Activated T-cell treated with anti-CD3 and anti-CD28 coated beads, Interleukin-2, amount 50 U/mL, for 4 hours (primary cell): Measurements from ENCODE around the gene ZNF484. TPM values are rescaled to one million over a fixed set of nuclear protein-coding genes. Genes with fewer than 3 reads are reported as not detected.
"Not testable (repeated sequence)": the region's sequence is repeated elsewhere in the genome, so short reads cannot be mapped to it uniquely, and the experiment has no call there.

Source experiments
- ATAC-seq, 2 donors: fragments of 200-7000 bp; cut with Tn5 transposase; one replicate each; pipeline ENCODE4 v1.10.0; 2021
- DNase-seq: peaks from one replicate; pipeline ENCODE4 v3.0.0-alpha.2; 2020
- H3K27me3 Mint-ChIP-seq: one replicate; pipeline ENCODE4 v1.8.0; 2021; ENCODE audit warnings: low read depth, mixed read lengths
- H3K36me3 Mint-ChIP-seq: one replicate; pipeline ENCODE4 v1.8.0; 2022; ENCODE audit warnings: mixed read lengths; ENCODE audit not compliant: insufficient read depth
- H3K4me1 Mint-ChIP-seq: one replicate; pipeline ENCODE4 v1.8.0; 2021; ENCODE audit warnings: low read depth, mixed read lengths
- H3K4me3 Mint-ChIP-seq: one replicate; pipeline ENCODE4 v1.8.0; 2021; ENCODE audit warnings: mild to moderate bottlenecking, moderate library complexity, mixed read lengths
- H3K9me3 Mint-ChIP-seq: one replicate; pipeline ENCODE4 v1.8.0; 2021; ENCODE audit warnings: mixed read lengths
- total RNA-seq, 3 donors: library from RNA; stranded (reverse); gene quantifications; one replicate each; pipeline ENCODE4 v1.2.1, GENCODE V29; 2021

The ZNF484 gene
- total RNA-seq, 3 donors from 2014 or later: 4.1 to 4.8 (median 4.6) TPM

DNA sequence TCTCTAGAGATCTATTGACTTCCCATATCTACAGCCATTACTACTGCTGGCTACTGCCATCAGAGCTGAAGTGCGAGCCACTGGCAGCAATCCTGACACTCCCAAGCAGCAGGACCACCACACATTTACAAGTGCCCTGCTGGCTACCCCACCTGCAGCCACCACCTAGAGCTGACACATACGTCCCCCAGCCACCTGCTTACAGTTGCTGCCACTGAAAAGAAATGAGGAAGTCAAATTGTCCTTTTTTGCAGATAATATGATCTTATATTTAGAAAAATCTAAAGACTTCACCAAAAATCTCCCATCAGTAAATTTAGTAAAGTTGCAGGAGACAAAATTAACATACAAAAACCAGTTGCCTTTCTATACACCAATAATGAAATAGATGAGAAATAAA lies 48.4 kb downstream of the ZNF484 start:
- no peak overlapping the region for H3K4me3 Mint-ChIP-seq
- H3K9me3 Mint-ChIP-seq: peaks cover 10% of the 10 kb centered on the region
- DNase-seq (no peak), ATAC-seq (no peak)
- H3K27me3 Mint-ChIP-seq: no peaks in the 10 kb centered on the region
- no peaks in the 10 kb centered on the region for H3K4me1 Mint-ChIP-seq
- H3K36me3 Mint-ChIP-seq: no peaks in the 10 kb centered on the region

DNA sequence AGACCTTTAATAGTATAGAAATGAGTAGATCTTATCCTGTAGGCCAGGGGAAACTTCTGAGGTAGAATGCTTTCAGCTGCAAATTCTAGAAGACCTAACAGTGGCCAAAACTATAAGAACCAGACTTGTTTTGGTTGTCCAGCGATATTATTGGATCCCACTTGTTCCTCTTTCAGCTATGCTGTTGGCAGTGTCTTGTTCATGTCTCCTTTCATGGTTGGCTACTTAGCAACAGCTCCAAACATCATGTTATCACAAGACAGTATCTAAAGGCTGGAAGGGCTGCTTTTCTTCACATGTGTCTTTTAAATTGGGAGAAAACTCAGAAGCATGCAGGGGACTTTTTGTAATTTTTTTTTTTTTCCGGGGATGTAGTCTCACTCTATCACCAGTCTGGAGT lies 52.8 kb downstream of the ZNF484 start:
- not testable (repeated sequence) for DNase-seq, H3K4me1 Mint-ChIP-seq, H3K27me3 Mint-ChIP-seq, H3K9me3 Mint-ChIP-seq, H3K36me3 Mint-ChIP-seq, H3K4me3 Mint-ChIP-seq, ATAC-seq

DNA sequence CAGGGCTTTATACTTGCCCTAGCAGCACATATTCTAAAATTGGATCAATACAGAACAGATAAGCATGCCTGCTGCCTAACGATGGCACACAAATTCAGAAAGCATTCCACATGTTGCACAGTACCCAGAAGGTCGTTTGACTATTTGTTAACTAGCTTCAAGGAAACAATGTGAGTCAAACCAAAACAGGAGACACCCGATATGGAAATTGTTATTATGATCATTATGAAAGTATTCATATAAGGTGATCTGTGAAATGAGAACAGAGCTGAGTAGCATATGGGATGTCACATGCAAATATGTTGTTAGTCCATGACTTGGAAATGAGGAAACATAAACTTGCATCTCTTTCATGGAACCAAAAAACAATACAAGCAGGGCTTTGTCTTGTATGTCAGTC lies 56.9 kb downstream of the ZNF484 start:
- Mint-ChIP-seq H3K36me3 (no peaks in the 10 kb centered on the region), H3K4me3 (no peak overlapping the region), H3K27me3 (peaks cover 12% of the 10 kb centered on the region), H3K4me1 (no peaks in the 10 kb centered on the region), H3K9me3 (no peaks in the 10 kb centered on the region)
- ATAC-seq (peak in 1 of 2 donors; percentile 18), DNase-seq (no peak)

DNA sequence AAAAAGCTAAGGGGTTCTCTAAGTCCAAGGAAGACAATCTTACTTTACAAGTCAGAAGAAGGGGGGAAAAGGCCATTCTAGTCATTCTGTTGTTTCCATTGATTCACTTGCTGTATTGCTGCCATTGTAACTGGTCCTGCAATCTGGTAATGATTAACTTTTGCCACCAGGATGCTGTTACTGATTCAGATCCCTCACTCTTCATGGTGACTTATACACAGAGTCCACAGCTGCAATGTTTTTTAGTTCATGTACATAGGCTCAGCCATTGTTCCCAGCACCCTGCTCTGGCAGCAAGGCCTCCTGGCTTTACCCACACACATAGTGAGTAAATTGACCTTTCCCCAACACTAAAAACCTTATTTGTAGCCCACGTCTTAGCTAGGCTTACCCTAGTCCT lies 57.9 kb downstream of the ZNF484 start:
- DNase-seq, H3K4me1 Mint-ChIP-seq, H3K36me3 Mint-ChIP-seq, H3K9me3 Mint-ChIP-seq, ATAC-seq, H3K4me3 Mint-ChIP-seq: not testable (repeated sequence)
- H3K27me3 Mint-ChIP-seq: peaks cover 20% of the 10 kb centered on the region

DNA sequence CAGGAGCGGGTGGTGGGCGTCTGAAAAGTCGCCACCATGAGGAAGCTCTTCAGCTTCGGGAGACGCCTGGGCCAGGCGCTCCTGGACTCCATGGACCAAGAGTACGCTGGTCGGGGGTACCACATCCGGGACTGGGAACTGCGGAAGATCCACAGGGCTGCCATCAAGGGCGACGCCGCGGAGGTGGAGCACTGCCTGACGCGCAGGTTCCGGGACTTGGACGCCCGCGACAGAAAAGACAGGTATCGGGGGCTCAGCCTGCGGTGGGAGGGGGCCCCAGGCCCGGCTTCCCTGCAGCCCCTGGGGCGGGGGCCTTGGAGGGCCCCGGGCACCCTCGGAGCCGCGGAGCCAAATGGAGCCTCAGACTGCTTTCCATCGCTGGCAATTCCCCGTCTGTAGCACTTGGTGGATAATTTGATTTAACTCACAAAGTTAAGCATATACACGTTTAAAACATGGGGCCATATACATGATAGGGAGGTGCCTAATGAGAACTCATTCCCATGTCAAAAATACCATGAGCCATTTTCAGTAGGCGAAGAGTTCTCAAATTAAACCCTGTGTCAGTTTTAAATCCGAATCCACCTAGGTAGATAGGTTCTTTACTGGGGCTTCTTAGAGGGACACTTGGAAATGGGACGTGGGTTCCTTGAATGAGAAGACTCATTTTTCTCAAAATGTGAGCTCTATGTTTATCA lies 68.1 kb downstream of the ZNF484 start:
- H3K27me3 Mint-ChIP-seq: peaks cover 65% of the 10 kb centered on the region
- H3K4me3 Mint-ChIP-seq: peak overlapping the region; percentile 82
- not testable (repeated sequence) for H3K9me3 Mint-ChIP-seq, ATAC-seq, H3K36me3 Mint-ChIP-seq, DNase-seq
- H3K4me1 Mint-ChIP-seq: peaks cover 15% of the 10 kb centered on the region

DNA sequence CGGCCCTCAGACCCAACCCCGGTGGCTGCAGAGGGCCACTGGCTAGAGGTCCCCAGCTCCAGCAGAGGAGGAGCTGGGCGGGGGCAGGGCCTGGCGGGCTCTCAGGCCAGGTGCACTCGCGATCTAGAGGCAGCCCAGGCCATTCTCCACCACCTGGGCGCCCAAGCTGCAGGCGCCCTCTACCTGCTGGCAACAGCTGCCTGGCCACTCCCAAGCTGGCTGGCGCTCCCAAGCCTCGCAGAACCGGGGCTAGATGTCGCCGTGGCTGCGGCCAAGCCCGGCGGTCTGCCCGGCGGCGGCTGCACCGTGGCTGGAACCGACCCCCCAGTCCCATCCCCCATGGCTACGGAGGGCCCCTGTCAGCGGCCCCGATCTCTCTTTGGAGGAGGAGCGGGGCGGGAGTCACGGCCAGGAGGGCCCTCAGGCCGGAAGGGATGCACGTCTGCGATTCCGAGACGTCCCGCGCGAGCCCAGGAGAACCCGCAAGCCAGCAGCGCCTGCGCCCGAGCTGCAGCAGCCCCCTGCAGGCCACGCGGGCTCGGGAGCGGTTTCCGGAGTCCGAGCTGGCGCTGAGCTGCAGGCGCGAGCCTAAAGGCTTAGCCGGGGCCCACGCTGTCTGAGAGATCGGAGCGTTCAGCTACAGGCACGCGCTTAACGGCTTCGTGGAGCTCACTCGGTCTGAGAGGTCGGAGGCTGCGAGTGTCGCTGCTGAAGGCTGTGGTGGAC lies 68.9 kb downstream of the ZNF484 start:
- Mint-ChIP-seq H3K4me3 (peak overlapping the region; percentile 82), H3K27me3 (peaks cover 59% of the 10 kb centered on the region), H3K4me1 (peaks cover 15% of the 10 kb centered on the region), H3K36me3 (no peaks in the 10 kb centered on the region), H3K9me3 (no peaks in the 10 kb centered on the region)
- ATAC-seq (peak; percentile 57 to 61), DNase-seq (peak; percentile 24)

DNA sequence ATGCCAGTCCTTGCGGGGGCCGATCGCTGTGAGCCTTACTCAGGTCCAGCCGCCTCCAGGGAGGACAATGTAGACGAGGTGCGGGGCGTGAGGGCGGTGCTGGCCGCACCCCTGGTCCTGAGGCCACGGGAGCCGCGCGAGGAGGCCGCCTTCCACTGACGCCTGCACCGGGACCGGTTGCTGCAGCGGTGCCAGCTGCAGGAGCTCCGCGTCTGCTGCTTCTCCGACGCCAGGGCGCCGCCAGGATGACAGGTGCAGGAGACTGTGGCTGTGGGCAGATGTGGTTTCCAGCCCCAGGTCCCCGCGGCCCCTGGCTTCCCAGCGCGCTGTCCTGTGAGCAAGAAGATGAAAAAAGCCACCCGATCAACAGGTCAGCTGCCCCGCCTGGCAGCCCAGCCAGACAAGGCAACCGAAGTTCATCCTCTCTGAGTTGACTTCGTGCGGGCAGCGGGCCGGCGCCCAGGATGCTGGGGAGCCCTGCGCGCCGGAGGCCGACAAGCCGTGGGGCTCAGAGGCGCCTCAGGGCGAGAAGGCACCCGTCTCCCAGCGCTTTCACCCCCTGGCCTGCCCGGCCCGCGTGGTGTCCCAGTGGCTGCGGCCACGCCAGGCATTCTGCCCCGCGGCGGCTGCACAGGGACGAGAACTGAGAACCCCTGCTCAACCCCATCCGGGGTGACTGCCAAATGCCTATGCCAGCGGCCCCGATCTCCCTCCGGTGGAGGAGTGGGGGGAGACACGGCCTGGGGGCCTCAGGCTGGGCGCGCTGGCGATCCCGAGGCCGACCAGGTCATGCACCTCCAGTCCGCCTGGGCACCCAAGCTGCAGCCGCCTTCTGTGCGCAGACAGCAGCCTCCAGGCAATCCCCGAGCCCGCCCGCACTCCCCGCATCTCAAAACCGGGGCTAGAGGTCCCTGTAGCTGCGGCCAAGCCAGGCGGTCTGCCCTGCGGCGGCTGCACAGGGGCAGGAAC lies 69.8 kb downstream of the ZNF484 start:
- Mint-ChIP-seq H3K27me3 (peaks cover 50% of the 10 kb centered on the region), H3K4me1 (peaks cover 15% of the 10 kb centered on the region)

DNA sequence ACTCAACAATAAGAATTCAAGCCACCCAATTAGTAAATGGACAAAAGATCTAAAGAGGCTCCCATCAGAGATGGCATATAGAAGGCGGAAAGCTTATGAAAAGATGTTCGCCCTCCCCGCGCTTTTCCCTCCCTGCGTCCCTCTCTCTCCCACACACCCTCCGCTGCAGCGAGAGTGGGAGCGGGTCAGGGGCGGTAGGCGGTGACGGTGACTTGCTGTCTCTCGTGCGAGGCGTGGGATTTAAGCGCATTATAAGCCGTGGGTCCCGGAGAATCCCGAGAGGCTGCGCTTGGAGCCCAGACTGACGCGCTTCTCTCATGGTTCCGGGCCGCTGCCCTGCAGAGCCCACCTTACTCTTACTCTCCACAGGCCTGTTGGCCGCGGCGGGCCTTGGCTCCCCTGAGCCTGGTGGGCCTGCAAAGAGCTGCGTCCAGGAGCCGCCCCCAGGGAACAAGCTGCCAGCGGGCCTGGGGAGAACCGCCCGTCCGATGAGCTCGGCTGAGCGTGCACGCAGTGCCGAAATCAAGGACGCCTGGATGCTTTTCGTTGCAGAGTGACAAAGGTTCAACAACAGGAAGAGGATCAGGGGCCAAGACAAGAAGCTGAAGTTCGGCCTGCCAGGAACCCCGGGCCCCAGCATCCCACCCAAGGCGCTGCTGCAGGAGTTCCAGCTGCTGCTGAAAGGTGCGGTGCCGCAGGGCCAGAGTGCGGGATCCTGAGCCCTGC lies 70.6 kb downstream of the ZNF484 start:
- H3K4me1 Mint-ChIP-seq: peaks cover 15% of the 10 kb centered on the region
- no peaks in the 10 kb centered on the region for H3K9me3 Mint-ChIP-seq
- ATAC-seq: peak in 1 of 2 donors; percentile 6
- no peaks in the 10 kb centered on the region for H3K36me3 Mint-ChIP-seq
- no peak overlapping the region for H3K4me3 Mint-ChIP-seq
- no peak for DNase-seq
- H3K27me3 Mint-ChIP-seq: peaks cover 44% of the 10 kb centered on the region

More for the DNA sequence above, 69.8 kb downstream of the ZNF484 start:
- ATAC-seq: peak; percentile 44 to 59
- Mint-ChIP-seq H3K4me3 (peak overlapping the region; percentile 54), H3K9me3 (no peaks in the 10 kb centered on the region), H3K36me3 (no peaks in the 10 kb centered on the region)
- peak; percentile 21 for DNase-seq

DNA sequence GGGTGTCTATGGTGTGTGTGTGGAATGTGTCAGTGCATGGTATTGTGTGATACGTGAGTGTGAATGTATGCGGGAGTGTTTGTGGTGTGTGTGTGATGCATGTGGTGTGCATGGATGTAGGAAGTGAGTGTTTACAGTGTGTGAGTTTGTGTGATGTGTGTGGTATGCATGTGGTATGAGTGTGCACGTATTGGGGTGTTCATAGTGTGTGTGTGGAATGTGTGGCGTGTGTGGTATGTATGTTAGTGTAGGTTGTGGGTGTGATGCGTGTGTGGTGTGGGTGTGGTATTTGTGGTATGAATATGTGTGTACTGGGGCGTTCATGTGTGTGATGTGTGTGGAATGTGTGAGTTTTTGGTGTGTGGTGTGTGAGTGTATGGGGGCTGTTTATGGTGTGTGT lies 73.1 kb downstream of the ZNF484 start:
- peaks cover 27% of the 10 kb centered on the region for H3K27me3 Mint-ChIP-seq
- H3K9me3 Mint-ChIP-seq: no peaks in the 10 kb centered on the region
- H3K4me3 Mint-ChIP-seq: no peak overlapping the region
- H3K36me3 Mint-ChIP-seq: no peaks in the 10 kb centered on the region
- ATAC-seq (no peak), DNase-seq (no peak)
- H3K4me1 Mint-ChIP-seq: peaks cover 11% of the 10 kb centered on the region

DNA sequence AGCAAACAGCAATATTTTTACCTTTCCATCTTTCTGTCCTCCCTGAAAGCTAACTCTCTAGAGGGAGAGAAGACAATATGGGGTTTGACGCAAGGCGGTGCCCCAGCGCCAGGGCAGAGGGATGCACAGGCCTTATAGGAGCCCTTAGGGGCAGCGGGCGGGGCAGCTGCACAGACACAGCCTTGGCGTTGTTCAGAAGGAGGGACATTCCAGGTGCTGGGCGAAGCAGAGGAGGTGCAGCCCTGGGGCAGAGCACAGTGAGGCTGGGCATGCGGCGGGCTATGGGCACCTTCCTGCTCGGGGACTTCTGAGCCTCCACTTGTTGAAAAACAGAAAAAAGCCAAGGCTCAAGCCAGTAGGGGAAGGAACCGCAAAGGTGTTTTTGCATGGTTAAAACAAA lies 79.5 kb downstream of the ZNF484 start:
- H3K27me3 Mint-ChIP-seq: peaks cover 22% of the 10 kb centered on the region
- ATAC-seq: no peak
- no peaks in the 10 kb centered on the region for H3K4me1 Mint-ChIP-seq
- DNase-seq: no peak
- H3K4me3 Mint-ChIP-seq: no peak overlapping the region
- no peaks in the 10 kb centered on the region for H3K9me3 Mint-ChIP-seq
- no peaks in the 10 kb centered on the region for H3K36me3 Mint-ChIP-seq

DNA sequence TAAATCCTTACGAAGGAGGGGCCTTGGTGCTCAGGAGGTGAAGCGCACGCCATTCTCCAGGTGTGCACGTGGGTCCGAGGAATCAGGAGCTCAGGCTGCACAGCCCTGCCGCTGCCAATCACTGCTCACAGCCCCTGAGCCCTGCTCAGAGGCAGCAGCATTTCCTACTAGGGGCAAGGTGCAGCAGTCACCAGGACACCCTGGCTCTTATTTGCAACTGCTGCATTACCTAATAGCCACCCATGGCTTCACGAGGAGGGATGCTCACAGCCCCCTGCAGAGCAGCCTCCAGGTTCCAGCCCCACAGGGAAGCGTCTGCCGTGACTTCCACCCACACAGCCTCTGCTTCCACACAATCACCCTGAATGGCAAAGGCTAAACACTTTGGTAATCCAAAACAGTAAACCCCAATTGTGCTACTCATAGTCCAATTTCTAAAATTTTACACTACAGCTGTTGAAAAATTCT lies 81.5 kb downstream of the ZNF484 start:
- not testable (repeated sequence) for DNase-seq, ATAC-seq, H3K4me3 Mint-ChIP-seq, H3K9me3 Mint-ChIP-seq, H3K36me3 Mint-ChIP-seq, H3K4me1 Mint-ChIP-seq
- H3K27me3 Mint-ChIP-seq: peaks cover 22% of the 10 kb centered on the region

DNA sequence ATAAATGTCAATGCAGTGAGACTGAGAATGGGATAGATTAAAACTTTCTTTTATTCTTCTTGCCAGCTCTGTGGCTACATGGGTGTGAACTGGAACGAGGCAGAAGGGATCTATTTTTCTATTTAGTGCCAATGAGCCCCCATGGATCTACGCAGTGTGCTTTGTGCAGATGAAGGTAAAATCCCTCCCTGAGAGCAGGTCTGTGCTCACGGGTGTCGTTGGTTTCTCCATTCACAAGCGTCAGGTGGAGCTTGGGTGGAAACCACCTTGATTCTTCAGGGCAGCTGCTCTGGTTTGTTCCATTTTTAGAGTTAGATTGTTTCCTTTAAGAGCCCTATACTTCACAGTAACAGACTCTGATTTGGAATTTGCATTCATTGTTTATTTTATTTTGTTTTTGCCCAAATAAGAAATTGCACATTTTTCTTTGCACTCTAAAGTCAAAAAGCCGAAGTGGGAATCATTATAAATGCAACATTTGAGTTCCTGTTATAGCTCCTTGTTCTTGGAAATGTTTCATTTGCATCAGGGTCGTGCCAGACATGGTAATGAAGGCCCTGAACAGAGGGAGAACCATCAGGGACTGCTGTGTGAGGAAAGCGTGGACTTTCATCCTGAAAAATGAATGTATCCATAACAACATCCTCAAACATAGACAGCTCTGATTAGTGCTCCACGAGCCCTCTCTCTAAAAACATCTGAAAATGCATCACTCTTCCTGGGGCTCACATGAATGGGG lies 82.1 kb downstream of the ZNF484 start:
- no peaks in the 10 kb centered on the region for H3K36me3 Mint-ChIP-seq
- H3K4me3 Mint-ChIP-seq: no peak overlapping the region
- no peaks in the 10 kb centered on the region for H3K9me3 Mint-ChIP-seq
- peaks cover 24% of the 10 kb centered on the region for H3K27me3 Mint-ChIP-seq
- DNase-seq (no peak), ATAC-seq (no peak)
- peaks cover 6% of the 10 kb centered on the region for H3K4me1 Mint-ChIP-seq
